AG09309 (cell line): ENCODE data around the gene GADD45A.

Experiments
- DNase-seq: peaks from one replicate; pipeline ENCODE4 v3.0.0-alpha.2; 2010; ENCODE audit warnings: low read depth
- H3K4me3 ChIP-seq: 2 replicates; pipeline ENCODE4 v1.5.1; 2011; ENCODE audit warnings: mild to moderate bottlenecking, low read depth, low read length, moderate library complexity; ENCODE audit not compliant: control insufficient read depth
- TF ChIP-seq, protein P1 (sequence below): IDR thresholded peaks from 2 replicates; pipeline ENCODE4 v1.5.1; 2011; ENCODE audit warnings: mild to moderate bottlenecking, low read depth, low read length, inconsistent platforms; ENCODE audit not compliant: insufficient read depth, control insufficient read depth; ENCODE audit errors: missing control alignments

Gene GADD45A

GRCh38 chr1:67666636-67667035, 18.4 kb upstream of the GADD45A start:
- TF ChIP-seq, protein P1, sequence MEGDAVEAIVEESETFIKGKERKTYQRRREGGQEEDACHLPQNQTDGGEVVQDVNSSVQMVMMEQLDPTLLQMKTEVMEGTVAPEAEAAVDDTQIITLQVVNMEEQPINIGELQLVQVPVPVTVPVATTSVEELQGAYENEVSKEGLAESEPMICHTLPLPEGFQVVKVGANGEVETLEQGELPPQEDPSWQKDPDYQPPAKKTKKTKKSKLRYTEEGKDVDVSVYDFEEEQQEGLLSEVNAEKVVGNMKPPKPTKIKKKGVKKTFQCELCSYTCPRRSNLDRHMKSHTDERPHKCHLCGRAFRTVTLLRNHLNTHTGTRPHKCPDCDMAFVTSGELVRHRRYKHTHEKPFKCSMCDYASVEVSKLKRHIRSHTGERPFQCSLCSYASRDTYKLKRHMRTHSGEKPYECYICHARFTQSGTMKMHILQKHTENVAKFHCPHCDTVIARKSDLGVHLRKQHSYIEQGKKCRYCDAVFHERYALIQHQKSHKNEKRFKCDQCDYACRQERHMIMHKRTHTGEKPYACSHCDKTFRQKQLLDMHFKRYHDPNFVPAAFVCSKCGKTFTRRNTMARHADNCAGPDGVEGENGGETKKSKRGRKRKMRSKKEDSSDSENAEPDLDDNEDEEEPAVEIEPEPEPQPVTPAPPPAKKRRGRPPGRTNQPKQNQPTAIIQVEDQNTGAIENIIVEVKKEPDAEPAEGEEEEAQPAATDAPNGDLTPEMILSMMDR, result no peak
- DNase-seq, result no peak
- H3K4me3 ChIP-seq, result no peak overlapping the region

- H3K4me3 ChIP-seq, result no peak overlapping the region
- TF ChIP-seq, protein P1, result no peak
- DNase-seq, result no peak
These were observed 16.3 kb upstream of the GADD45A start for GRCh38 chr1:67668660-67669059.

DNA sequence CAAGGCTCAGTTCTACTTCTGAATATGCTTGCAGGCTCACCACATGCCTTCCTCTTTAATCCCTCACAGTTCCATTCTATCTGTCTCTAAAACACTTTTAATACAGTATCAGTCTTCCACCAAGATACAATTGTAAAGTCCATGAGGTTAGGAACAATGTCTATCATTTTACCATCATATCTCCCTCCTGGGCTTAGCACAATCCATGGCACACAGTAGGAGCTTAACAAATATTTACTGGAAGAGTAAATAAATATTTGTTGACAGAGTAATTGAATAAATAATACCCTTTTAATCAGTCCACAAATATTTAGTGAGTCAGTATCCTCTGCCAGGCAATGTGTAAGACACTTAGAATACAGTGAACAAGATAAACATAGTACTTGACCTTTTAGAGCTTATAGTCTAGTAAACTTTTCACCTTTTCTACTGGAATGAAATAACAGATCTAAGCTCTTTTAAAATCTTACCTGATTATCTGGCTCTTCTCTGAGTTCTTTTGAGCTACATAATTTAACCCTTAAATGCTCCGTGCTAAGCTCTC, 12.7 kb upstream of the GADD45A start:
- no peak overlapping the region for H3K4me3 ChIP-seq
- DNase-seq, result no peak
- TF ChIP-seq, protein P1, result no peak

GRCh38 chr1:67673468-67674201, 11.4 kb upstream of the GADD45A start:
- TF ChIP-seq, protein P1, result no peak
- no peak for DNase-seq
- no peak overlapping the region for H3K4me3 ChIP-seq

DNA sequence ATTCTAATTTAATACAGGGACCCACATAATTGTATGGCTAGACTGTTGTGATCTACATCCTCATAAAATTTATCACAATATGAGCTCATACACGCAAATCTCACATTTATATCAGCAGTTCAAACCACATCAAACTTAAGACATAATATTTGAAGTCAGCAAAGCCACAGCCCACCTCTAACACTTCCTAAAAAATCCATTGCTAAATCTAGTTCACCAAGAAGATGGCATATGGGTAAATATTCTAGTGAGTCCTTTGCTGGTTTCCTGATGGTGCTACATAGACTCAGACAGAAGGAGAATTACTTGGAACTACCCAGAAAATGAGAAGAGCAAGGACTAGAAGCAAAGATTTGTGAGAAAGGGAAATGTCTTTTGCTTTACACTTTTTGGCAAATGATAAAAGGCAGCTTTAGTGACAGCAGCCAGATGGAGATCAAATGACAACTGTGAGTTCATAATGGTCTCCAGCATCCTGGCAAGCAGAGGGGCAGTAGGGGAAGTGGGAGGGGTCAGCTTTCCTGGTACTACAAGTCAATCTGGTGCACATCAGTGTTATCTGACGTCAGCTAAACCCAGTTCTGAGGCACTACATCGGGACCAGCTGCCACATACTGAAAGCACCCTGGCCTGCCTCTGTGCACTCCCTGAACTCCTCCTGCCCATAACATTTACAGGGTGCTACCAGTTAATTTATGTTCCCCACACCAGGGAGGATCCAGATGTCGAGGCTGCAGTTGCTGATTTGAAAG, 10.6 kb upstream of the GADD45A start:
- TF ChIP-seq, protein P1, result no peak
- no peak for DNase-seq

GRCh38 chr1:67675800-67676199, 9.2 kb upstream of the GADD45A start:
- no peak overlapping the region for H3K4me3 ChIP-seq
- TF ChIP-seq, protein P1, result no peak
- no peak for DNase-seq

More for the DNA sequence above, 10.6 kb upstream of the GADD45A start:
- H3K4me3 ChIP-seq, result no peak overlapping the region
